Activated CD8-positive, alpha-beta T cell treated with anti-CD3 and anti-CD28 coated beads for 36 hours (primary cell): Measurements from ENCODE around the gene XPO6. TPM values are rescaled to one million over a fixed set of nuclear protein-coding genes. Genes with fewer than 3 reads are reported as not detected.
"Not testable (repeated sequence)": the region's sequence is repeated elsewhere in the genome, so short reads cannot be mapped to it uniquely, and the experiment has no call there.

Experiments used
- ATAC-seq: fragments of 200-7000 bp; cut with Tn5 transposase; one replicate; pipeline ENCODE4 v1.10.0; 2021; ENCODE audit warnings: mild to moderate bottlenecking, moderate library complexity
- CTCF ChIA-PET: fragments of 350-600 bp; sonication (Branson Sonifier 250); formaldehyde crosslinking; loops from one replicate; lab custom pipeline; 2021; ENCODE audit warnings: antibody characterized with exemption; lab: Charles Lee
- POLR2A ChIA-PET: fragments of 350-600 bp; sonication (Branson Sonifier 250); formaldehyde crosslinking; loops from one replicate; lab custom pipeline; 2021; ENCODE audit warnings: antibody characterized with exemption; lab: Charles Lee
- DNase-seq: peaks from one replicate; pipeline ENCODE4 v3.0.0-alpha.2; 2020
- H3K27ac Mint-ChIP-seq: one replicate; pipeline ENCODE4 v1.8.0; 2021; ENCODE audit warnings: mild to moderate bottlenecking, mixed read lengths
- H3K27me3 Mint-ChIP-seq: one replicate; pipeline ENCODE4 v1.8.0; 2021; ENCODE audit warnings: mixed read lengths
- H3K36me3 Mint-ChIP-seq: one replicate; pipeline ENCODE4 v1.8.0; 2021; ENCODE audit warnings: low read depth, mixed read lengths
- H3K4me1 Mint-ChIP-seq: one replicate; pipeline ENCODE4 v1.8.0; 2021; ENCODE audit warnings: low read depth, mixed read lengths
- H3K4me3 Mint-ChIP-seq: one replicate; pipeline ENCODE4 v1.8.0; 2021; ENCODE audit warnings: mild to moderate bottlenecking, moderate library complexity, mixed read lengths
- H3K9me3 Mint-ChIP-seq: one replicate; pipeline ENCODE4 v1.8.0; 2021; ENCODE audit warnings: mixed read lengths
- CTCF ChIP-seq: fragments of 200-600 bp; IDR thresholded peaks from one replicate; pipeline ENCODE4 v1.8.0; 2022; ENCODE audit warnings: antibody characterized with exemption, mild to moderate bottlenecking
- intact Hi-C: fragments of 100-400 bp; cut with micrococcal nuclease; formaldehyde crosslinking; loops from one replicate; pipeline ENCODE4 v1.10.0; 2022
- total RNA-seq, 2 experiments: library from RNA; stranded (reverse); gene quantifications; one replicate each; pipeline ENCODE4 v1.2.3, GENCODE V29; 2021

Gene XPO6
- total RNA-seq, 2 experiments from 2014 or later: 250 to 253 TPM

GRCh38 chr16:28258567-28258966, 46.8 kb upstream of the XPO6 start:
- ChIA-PET POLR2A (no interaction called here), CTCF (no interaction called here)
- no peaks in the 10 kb centered on the region for H3K36me3 Mint-ChIP-seq
- intact Hi-C loops: loop anchor here (5.0 kb wide), 1 partner anchor 49 kb away; no protein-coding TSS in a partner anchor
- no peak for TF ChIP-seq CTCF
- H3K27ac Mint-ChIP-seq: no peak overlapping the region
- peaks cover 8% of the 10 kb centered on the region for H3K4me1 Mint-ChIP-seq
- DNase-seq (no peak), ATAC-seq (no peak)
- no peaks in the 10 kb centered on the region for H3K27me3 Mint-ChIP-seq
- no peaks in the 10 kb centered on the region for H3K9me3 Mint-ChIP-seq
- H3K4me3 Mint-ChIP-seq: no peak overlapping the region

GRCh38 chr16:28257256-28257655, 45.5 kb upstream of the XPO6 start:
- Mint-ChIP-seq H3K9me3 (peaks cover 4% of the 10 kb centered on the region), H3K27me3 (no peaks in the 10 kb centered on the region), H3K4me3 (no peak overlapping the region), H3K36me3 (no peaks in the 10 kb centered on the region), H3K4me1 (peaks cover 8% of the 10 kb centered on the region), H3K27ac (no peak overlapping the region)
- no peak for ATAC-seq
- ChIA-PET CTCF (no interaction called here), POLR2A (no interaction called here)
- no peak for DNase-seq
- intact Hi-C loops: loop anchor here (5.0 kb wide), 1 partner anchor 50 kb away; no protein-coding TSS in a partner anchor
- TF ChIP-seq CTCF: no peak

- H3K4me1 Mint-ChIP-seq: peaks cover 8% of the 10 kb centered on the region
- no peak overlapping the region for H3K27ac Mint-ChIP-seq
- peaks cover 4% of the 10 kb centered on the region for H3K9me3 Mint-ChIP-seq
- H3K27me3 Mint-ChIP-seq: no peaks in the 10 kb centered on the region
- ATAC-seq (no peak), DNase-seq (no peak)
- no peak for TF ChIP-seq CTCF
- no peaks in the 10 kb centered on the region for H3K36me3 Mint-ChIP-seq
- intact Hi-C loops: loop anchor here (5.0 kb wide), 1 partner anchor 51 kb away; no protein-coding TSS in a partner anchor
- ChIA-PET POLR2A (interaction anchor here (0.5 kb wide), 1 partner anchor 583 kb away, joined by 3 read pairs; no protein-coding TSS in a partner anchor), CTCF (no interaction called here)
- H3K4me3 Mint-ChIP-seq: no peak overlapping the region
Measured at GRCh38 chr16:28255838-28256237, 44.1 kb upstream of the XPO6 start.

GRCh38 chr16:28254158-28254557, 42.4 kb upstream of the XPO6 start:
- DNase-seq (no peak), ATAC-seq (no peak)
- H3K4me3 Mint-ChIP-seq: no peak overlapping the region
- peaks cover 4% of the 10 kb centered on the region for H3K9me3 Mint-ChIP-seq
- H3K4me1 Mint-ChIP-seq: no peaks in the 10 kb centered on the region
- TF ChIP-seq CTCF: no peak
- intact Hi-C loops: no loop called here
- no peaks in the 10 kb centered on the region for H3K36me3 Mint-ChIP-seq
- POLR2A ChIA-PET: interaction anchor here (0.7 kb wide), 1 partner anchor 11 kb away, joined by 3 read pairs; no protein-coding TSS in a partner anchor
- H3K27me3 Mint-ChIP-seq: no peaks in the 10 kb centered on the region
- CTCF ChIA-PET: no interaction called here
- H3K27ac Mint-ChIP-seq: no peak overlapping the region

GRCh38 chr16:28250999-28251398, 39.2 kb upstream of the XPO6 start:
- POLR2A ChIA-PET: no interaction called here
- no peaks in the 10 kb centered on the region for H3K27me3 Mint-ChIP-seq
- no peaks in the 10 kb centered on the region for H3K4me1 Mint-ChIP-seq
- no peak for TF ChIP-seq CTCF
- DNase-seq (no peak), ATAC-seq (no peak)
- CTCF ChIA-PET: no interaction called here
- H3K27ac Mint-ChIP-seq: no peak overlapping the region
- H3K4me3 Mint-ChIP-seq: no peak overlapping the region
- H3K9me3 Mint-ChIP-seq: peaks cover 4% of the 10 kb centered on the region
- no peaks in the 10 kb centered on the region for H3K36me3 Mint-ChIP-seq
- intact Hi-C loops: no loop called here

- intact Hi-C loops, ATAC-seq, H3K4me3 Mint-ChIP-seq, H3K4me1 Mint-ChIP-seq, H3K27ac Mint-ChIP-seq, H3K9me3 Mint-ChIP-seq, DNase-seq, H3K27me3 Mint-ChIP-seq, H3K36me3 Mint-ChIP-seq, POLR2A ChIA-PET: not testable (repeated sequence)
- CTCF ChIA-PET: interaction anchor here (0.9 to 1.2 kb wide), 2 partner anchors 67 to 278 kb away, joined by 3 to 4 read pairs; no protein-coding TSS in a partner anchor
Measured at GRCh38 chr16:28249483-28249882, 37.7 kb upstream of the XPO6 start.
